Thyroid gland (tissue), 4 donors: ENCODE results near the gene NEFH.

Experiments used
- CTCF ChIP-seq, 6 experiments: fragments of 200-600 bp in 3 of 6; fragments of 450-650 bp in 3 of 6; sonication (generic) in 3 of 6; IDR thresholded peaks; one replicate each; pipeline ENCODE4 v1.5.1; 2016 to 2019; ENCODE audit warnings: antibody characterized with exemption in 6 of 6, mild to moderate bottlenecking in 2 of 6, inconsistent platforms in 1 of 6, moderate library complexity in 1 of 6
- POLR2A ChIP-seq, 2 donors: fragments of 450-650 bp; IDR thresholded peaks; one replicate each; pipeline ENCODE4 v1.6.1; 2017; ENCODE audit warnings: antibody characterized with exemption in 2 of 2, mild to moderate bottlenecking in 2 of 2, moderate library complexity in 1 of 2

- TF ChIP-seq CTCF (IDR thresholded peaks at IDR 0.05), result no peak
- no peak for TF ChIP-seq POLR2A (IDR thresholded peaks at IDR 0.05)
These were observed 59.1 kb downstream of the NEFH start for GRCh38 chr22:29539105-29539504.
